Measurements from ENCODE around the gene TMEM44.

Gene TMEM44

DNA sequence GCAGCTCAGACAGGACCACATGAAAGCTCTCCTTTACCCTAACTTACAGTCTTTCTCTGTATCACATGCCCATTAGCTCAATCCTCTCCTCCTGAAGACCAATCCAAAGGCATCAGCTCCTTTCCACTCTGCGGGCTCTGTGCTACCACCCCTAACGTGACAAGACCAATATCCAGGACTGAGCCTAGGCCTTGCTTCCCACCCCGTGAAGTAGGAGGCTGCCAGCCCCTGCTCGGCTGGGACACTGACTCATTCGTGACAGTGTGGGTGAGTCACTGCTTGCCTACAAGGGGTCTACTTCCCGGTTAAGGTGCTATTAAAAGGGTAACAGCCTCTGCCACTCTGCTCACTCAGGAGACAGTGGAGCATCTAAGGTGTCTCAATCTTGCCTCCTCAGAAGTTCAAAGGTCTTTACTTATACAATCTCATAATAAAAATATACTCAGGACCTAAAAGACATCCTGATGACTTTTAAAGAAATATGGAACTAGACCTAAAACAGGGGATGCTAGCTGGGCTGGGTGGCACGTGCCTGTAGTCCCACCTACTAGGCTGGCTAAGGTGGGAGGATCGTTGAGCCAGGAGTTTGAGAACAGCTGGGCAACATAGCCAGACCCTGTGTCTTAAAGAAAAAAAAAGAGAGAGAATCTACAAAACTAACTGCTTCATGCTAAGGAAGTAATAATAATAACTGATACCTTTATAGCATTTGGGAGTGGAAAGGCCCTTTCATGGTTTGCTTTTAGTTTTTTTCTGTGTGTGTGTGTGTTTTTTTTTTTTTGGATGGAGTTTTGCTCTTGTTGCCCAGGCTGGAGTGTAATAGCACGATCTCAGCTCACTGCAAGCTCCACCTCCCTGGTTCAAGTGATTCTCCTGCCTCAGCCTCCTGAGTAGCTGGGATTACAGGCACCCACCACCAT, 55.0 kb downstream of the TMEM44 start:
- WGBS = 71% methylated on average over 9 of the region's 9 CpGs
- H3K4me1 ChIP-seq (ENCODE audit: insufficient read depth, low read length) = no peaks in the 10 kb centered on the region

GRCh38 chr3:194575484-194576210, 57.6 kb downstream of the TMEM44 start:
- Histone ChIP-seq H3K9me3 (ENCODE audit: insufficient read depth, low read depth, low read length) (no peaks in the 10 kb centered on the region), H3K27me3 (ENCODE audit: insufficient read depth, low read length) (no peaks in the 10 kb centered on the region), H3K27ac (ENCODE audit: low read depth, low read length) (no peak overlapping the region), H3K4me1 (ENCODE audit: insufficient read depth, low read length) (peaks cover 7% of the 10 kb centered on the region; the same call in 1 of the 2 replicates), H3K36me3 (ENCODE audit: insufficient read depth, low read length) (no peaks in the 10 kb centered on the region), H3K4me3 (ENCODE audit: low read length) (no peak overlapping the region), H3K9ac (ENCODE audit: low read depth, low read length) (no peak overlapping the region)
- WGBS = 95% methylated on average over 9 of the region's 9 CpGs

More for the DNA sequence above, 55.0 kb downstream of the TMEM44 start:
- Histone ChIP-seq H3K36me3 (ENCODE audit: insufficient read depth, low read length) (no peaks in the 10 kb centered on the region), H3K9ac (ENCODE audit: low read depth, low read length) (no peak overlapping the region), H3K4me3 (ENCODE audit: low read length) (no peak overlapping the region), H3K27ac (ENCODE audit: low read depth, low read length) (no peak overlapping the region), H3K9me3 (ENCODE audit: insufficient read depth, low read depth, low read length) (no peaks in the 10 kb centered on the region), H3K27me3 (ENCODE audit: insufficient read depth, low read length) (no peaks in the 10 kb centered on the region)

GRCh38 chr3:194574639-194575483, 58.4 kb downstream of the TMEM44 start:
- H3K36me3 ChIP-seq (ENCODE audit: insufficient read depth, low read length) = no peaks in the 10 kb centered on the region
- WGBS = 82% methylated on average over 15 of the region's 15 CpGs
- H3K27ac ChIP-seq (ENCODE audit: low read depth, low read length) = no peak overlapping the region
- no peak overlapping the region for H3K9ac ChIP-seq (ENCODE audit: low read depth, low read length)
- no peak overlapping the region for H3K4me3 ChIP-seq (ENCODE audit: low read length)
- no peaks in the 10 kb centered on the region for H3K9me3 ChIP-seq (ENCODE audit: insufficient read depth, low read depth, low read length)
- no peaks in the 10 kb centered on the region for H3K27me3 ChIP-seq (ENCODE audit: insufficient read depth, low read length)
- peaks cover 7% of the 10 kb centered on the region; the same call in 1 of the 2 replicates for H3K4me1 ChIP-seq (ENCODE audit: insufficient read depth, low read length)

DNA sequence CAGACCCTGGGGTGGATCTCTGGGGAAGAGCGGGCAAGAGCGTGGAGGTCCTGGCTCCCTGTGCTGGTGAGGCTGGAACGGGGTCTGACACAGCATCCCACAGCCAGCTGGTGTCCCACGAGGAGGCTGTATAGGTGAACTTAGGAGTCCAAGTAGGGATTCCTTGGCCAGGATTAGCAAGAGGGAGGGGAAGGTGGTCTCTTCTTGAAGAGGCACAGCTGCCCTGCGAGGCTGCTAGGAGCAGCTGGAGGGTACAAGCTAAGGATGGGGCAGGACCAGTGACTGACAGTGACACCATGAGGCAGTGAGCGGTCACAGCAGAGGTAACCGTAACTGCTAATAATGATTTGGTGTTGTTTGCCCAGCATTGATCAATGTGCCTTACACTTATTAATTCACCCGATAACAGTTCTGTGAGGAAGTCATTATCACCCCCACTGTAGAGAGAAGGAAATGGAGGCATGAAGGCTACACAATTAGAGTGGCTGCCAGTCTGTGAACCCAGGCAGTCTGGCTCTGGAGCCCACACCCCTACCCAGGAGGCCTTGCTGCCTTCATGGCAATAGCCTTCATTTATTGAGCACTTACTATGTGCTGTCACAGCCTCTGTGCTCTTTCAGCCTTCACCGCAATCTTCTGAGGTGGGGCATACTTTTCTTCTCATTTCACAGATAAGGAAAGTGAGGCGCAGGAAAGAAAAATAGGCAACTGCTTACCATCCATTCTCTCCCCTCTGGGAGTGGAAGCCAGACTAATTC, 59.4 kb downstream of the TMEM44 start:
- H3K27me3 ChIP-seq (ENCODE audit: insufficient read depth, low read length) = no peaks in the 10 kb centered on the region
- H3K4me1 ChIP-seq (ENCODE audit: insufficient read depth, low read length) = peaks cover 7% of the 10 kb centered on the region; the same call in 1 of the 2 replicates
- no peaks in the 10 kb centered on the region for H3K9me3 ChIP-seq (ENCODE audit: insufficient read depth, low read depth, low read length)
- no peak overlapping the region for H3K4me3 ChIP-seq (ENCODE audit: low read length)
- WGBS = 78% methylated on average over 9 of the region's 10 CpGs
- H3K9ac ChIP-seq (ENCODE audit: low read depth, low read length) = no peak overlapping the region
- H3K36me3 ChIP-seq (ENCODE audit: insufficient read depth, low read length) = no peaks in the 10 kb centered on the region
- no peak overlapping the region for H3K27ac ChIP-seq (ENCODE audit: low read depth, low read length)

GRCh38 chr3:194572944-194573491, 60.2 kb downstream of the TMEM44 start:
- WGBS = 93% methylated on average over 16 of the region's 16 CpGs
- no peak overlapping the region for H3K9ac ChIP-seq (ENCODE audit: low read depth, low read length)
- no peaks in the 10 kb centered on the region for H3K9me3 ChIP-seq (ENCODE audit: insufficient read depth, low read depth, low read length)
- no peak overlapping the region for H3K4me3 ChIP-seq (ENCODE audit: low read length)
- peak overlapping the region; percentile 34; the same call in 1 of the 2 replicates for H3K27ac ChIP-seq (ENCODE audit: low read depth, low read length)
- no peaks in the 10 kb centered on the region for H3K27me3 ChIP-seq (ENCODE audit: insufficient read depth, low read length)
- H3K4me1 ChIP-seq (ENCODE audit: insufficient read depth, low read length) = peaks cover 7% of the 10 kb centered on the region; the same call in 1 of the 2 replicates
- no peaks in the 10 kb centered on the region for H3K36me3 ChIP-seq (ENCODE audit: insufficient read depth, low read length)

GRCh38 chr3:194572143-194572789, 61.0 kb downstream of the TMEM44 start:
- Histone ChIP-seq H3K9ac (ENCODE audit: low read depth, low read length) (peak overlapping the region; percentile 25; the same call in 1 of the 2 replicates), H3K27ac (ENCODE audit: low read depth, low read length) (peak overlapping the region; percentile 34; the same call in 1 of the 2 replicates), H3K27me3 (ENCODE audit: insufficient read depth, low read length) (no peaks in the 10 kb centered on the region), H3K36me3 (ENCODE audit: insufficient read depth, low read length) (no peaks in the 10 kb centered on the region), H3K9me3 (ENCODE audit: insufficient read depth, low read depth, low read length) (no peaks in the 10 kb centered on the region), H3K4me1 (ENCODE audit: insufficient read depth, low read length) (peaks cover 7% of the 10 kb centered on the region; the same call in 1 of the 2 replicates), H3K4me3 (ENCODE audit: low read length) (no peak overlapping the region)
- 84% methylated on average over 18 of the region's 18 CpGs for WGBS

DNA sequence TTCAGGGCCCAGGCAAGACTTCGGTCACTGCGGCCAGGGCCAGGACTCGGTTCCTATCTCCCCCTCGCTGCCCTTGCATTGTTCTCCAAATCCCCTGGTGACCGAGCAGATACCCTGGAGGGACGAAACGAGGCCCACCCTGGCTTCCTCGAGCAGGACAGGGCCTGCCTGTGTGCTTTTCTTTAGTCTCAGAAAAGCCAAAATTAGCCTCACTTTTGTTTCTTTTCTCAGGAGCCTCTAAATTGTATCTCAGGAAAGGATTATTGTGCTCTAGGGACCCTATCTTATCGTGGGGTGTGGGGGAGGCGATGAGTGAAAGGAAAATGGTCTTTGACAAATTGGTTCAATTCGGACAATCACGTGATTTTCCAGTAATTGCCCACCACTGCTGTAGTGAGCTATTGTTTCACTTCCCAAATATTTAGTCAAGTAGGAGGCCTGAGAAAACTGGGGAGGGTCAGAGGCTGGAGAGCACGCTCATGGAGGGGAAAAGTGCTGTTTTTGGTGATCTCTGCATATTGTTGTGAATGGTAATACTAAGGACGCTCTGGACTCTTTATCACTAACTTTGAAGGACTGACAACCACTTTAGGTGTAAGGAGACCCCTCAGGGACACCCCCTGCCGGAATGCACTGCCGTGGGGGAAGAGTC, 61.6 kb downstream of the TMEM44 start:
- 79% methylated on average over 16 of the region's 16 CpGs for WGBS
- Histone ChIP-seq H3K4me3 (ENCODE audit: low read length) (no peak overlapping the region), H3K4me1 (ENCODE audit: insufficient read depth, low read length) (peaks cover 7% of the 10 kb centered on the region; the same call in 1 of the 2 replicates), H3K9ac (ENCODE audit: low read depth, low read length) (peak overlapping the region; percentile 25; the same call in 1 of the 2 replicates), H3K27me3 (ENCODE audit: insufficient read depth, low read length) (no peaks in the 10 kb centered on the region), H3K9me3 (ENCODE audit: insufficient read depth, low read depth, low read length) (no peaks in the 10 kb centered on the region), H3K27ac (ENCODE audit: low read depth, low read length) (peak overlapping the region; percentile 34; the same call in 1 of the 2 replicates), H3K36me3 (ENCODE audit: insufficient read depth, low read length) (no peaks in the 10 kb centered on the region)

DNA sequence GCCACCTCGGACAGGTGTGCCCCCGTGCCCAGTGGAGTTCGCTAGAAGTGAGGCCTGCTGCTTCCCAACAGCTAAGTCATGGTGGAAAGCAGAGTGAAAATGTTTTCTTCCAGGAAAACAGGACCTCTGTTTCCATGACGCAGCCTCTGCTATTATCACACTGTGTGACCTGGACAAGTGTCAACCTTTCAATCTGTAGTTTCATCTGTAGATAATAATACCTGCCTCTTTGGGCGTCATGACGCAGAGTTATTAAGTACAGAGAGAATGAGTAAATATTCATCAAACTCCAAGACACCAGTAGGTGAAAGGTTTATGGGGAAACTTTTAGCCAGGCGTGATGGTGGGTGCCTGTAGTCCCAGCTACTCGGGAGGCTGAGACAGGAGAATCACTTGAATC, 62.3 kb downstream of the TMEM44 start:
- Histone ChIP-seq H3K36me3 (ENCODE audit: insufficient read depth, low read length) (no peaks in the 10 kb centered on the region), H3K27ac (ENCODE audit: low read depth, low read length) (no peak overlapping the region), H3K4me3 (ENCODE audit: low read length) (no peak overlapping the region), H3K9ac (ENCODE audit: low read depth, low read length) (no peak overlapping the region), H3K27me3 (ENCODE audit: insufficient read depth, low read length) (no peaks in the 10 kb centered on the region), H3K4me1 (ENCODE audit: insufficient read depth, low read length) (peaks cover 7% of the 10 kb centered on the region; the same call in 1 of the 2 replicates), H3K9me3 (ENCODE audit: insufficient read depth, low read depth, low read length) (no peaks in the 10 kb centered on the region)
- 92% methylated on average over 6 of the region's 8 CpGs for WGBS

DNA sequence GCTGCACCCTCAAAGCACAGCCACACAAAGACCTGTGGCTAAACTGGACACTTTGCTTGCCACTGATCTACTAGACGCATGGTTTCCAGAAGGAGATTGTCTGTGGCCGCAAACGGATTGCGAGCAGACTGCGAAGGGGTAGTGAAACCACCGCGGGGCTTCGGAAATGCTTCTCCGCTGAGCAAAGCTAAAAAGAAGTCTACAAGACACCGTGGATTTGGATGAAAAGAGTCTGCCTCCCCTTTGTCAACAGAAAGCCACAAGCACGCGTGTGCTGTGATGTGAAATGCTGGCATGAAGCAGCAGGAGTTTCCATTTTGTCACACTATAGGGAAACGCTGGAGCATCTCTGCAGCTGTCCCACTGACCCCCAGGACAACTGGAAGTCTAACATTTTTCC, 63.0 kb downstream of the TMEM44 start:
- Histone ChIP-seq H3K27me3 (ENCODE audit: insufficient read depth, low read length) (no peaks in the 10 kb centered on the region), H3K27ac (ENCODE audit: low read depth, low read length) (no peak overlapping the region), H3K4me3 (ENCODE audit: low read length) (no peak overlapping the region), H3K4me1 (ENCODE audit: insufficient read depth, low read length) (peaks cover 7% of the 10 kb centered on the region; the same call in 1 of the 2 replicates), H3K9me3 (ENCODE audit: insufficient read depth, low read depth, low read length) (no peaks in the 10 kb centered on the region), H3K36me3 (ENCODE audit: insufficient read depth, low read length) (no peaks in the 10 kb centered on the region), H3K9ac (ENCODE audit: low read depth, low read length) (no peak overlapping the region)
- WGBS = 96% methylated on average over 13 of the region's 13 CpGs
